GM18526 (cell line): ENCODE results near the gene KMT2A.

Experiments
- POLR2A ChIP-seq: IDR thresholded peaks from 3 replicates; pipeline ENCODE4 v1.6.1; 2011; ENCODE audit not compliant: insufficient read length; ENCODE audit errors: extremely low read depth

The KMT2A gene

GRCh38 chr11:118449316-118449918, 13.1 kb downstream of the KMT2A start:
- TF ChIP-seq POLR2A, result no peak

DNA sequence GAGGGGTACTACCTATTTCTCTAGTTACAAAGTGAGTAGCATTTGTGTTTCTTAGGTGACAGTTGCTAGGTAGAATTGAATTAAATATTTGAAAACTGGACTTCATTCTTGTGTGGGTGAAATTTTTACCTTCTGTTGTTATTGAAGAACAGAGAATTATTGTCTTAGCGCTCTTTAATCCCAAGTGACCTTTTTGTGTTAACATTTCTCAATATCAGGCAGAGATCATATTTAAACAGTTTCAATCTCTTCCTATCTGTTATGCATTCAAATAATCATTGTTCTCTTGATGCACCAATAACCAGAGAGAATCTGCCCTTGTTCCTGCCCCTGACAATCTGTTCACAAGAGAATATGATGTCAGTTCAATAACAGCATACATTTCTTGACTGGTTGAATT, 14.2 kb downstream of the KMT2A start:
- no peak for TF ChIP-seq POLR2A

DNA sequence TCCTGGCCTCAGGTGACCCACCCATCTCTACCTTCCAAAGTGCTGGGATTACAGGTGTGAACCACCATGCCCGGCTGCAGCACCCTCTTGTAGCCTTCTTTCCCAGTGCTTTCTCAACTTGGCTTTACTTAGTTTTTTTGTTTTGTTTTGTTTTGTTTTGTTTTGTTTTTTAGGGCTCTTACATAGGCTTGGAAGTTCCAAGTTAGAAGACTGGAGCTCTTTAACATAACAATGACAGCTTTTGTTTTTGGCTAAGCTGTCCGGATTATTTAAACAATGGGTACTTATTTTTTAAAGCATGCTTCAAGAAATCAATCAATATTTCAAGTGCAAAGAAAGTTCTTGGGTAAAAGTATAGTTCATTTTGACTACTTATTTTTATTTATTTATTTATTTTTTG, 25.9 kb downstream of the KMT2A start:
- TF ChIP-seq POLR2A, result no peak

DNA sequence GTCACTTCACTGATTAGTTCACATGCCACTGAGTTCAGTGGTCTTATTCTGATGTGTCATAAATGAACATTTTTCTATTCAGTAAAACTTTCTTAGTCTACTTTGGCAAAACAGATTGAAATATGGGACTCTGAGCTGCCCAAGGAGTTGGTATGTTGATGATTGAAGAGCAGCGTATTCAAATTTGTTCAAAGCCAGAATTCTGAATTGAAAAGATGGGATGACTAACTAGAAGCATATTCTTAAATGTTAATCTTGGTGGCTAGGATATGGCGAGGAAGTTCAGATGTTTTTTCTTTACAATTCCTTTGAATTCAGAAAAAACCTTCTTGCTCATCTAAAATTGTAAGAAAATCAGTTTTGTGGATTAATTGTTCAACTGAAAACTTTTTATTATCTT, 34.7 kb downstream of the KMT2A start:
- TF ChIP-seq POLR2A, result no peak

DNA sequence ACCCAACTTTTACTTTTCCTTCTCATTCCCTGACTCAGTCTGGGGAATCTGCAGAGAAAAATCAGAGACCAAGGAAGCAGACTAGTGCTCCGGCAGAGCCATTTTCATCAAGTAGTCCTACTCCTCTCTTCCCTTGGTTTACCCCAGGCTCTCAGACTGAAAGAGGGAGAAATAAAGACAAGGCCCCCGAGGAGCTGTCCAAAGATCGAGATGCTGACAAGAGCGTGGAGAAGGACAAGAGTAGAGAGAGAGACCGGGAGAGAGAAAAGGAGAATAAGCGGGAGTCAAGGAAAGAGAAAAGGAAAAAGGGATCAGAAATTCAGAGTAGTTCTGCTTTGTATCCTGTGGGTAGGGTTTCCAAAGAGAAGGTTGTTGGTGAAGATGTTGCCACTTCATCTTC, 37.2 kb downstream of the KMT2A start:
- no peak for TF ChIP-seq POLR2A

DNA sequence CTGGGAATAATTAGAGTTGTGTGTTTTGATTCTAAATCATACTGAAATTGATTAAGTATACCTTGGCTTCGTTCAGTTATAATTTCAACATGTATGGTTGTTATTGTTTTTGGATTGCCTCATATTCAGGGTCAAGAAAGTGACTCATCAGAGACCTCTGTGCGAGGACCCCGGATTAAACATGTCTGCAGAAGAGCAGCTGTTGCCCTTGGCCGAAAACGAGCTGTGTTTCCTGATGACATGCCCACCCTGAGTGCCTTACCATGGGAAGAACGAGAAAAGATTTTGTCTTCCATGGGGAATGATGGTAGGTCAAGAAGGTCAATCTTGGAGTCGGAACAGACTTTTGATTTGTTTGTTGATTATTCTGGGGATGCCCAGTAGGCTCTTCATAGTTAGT, 40.4 kb downstream of the KMT2A start:
- TF ChIP-seq POLR2A, result no peak

- TF ChIP-seq POLR2A, result no peak
These were observed 48.1 kb downstream of the KMT2A start for GRCh38 chr11:118484405-118484804.

- no peak for TF ChIP-seq POLR2A
These were observed 49.0 kb downstream of the KMT2A start for GRCh38 chr11:118485273-118485672.

DNA sequence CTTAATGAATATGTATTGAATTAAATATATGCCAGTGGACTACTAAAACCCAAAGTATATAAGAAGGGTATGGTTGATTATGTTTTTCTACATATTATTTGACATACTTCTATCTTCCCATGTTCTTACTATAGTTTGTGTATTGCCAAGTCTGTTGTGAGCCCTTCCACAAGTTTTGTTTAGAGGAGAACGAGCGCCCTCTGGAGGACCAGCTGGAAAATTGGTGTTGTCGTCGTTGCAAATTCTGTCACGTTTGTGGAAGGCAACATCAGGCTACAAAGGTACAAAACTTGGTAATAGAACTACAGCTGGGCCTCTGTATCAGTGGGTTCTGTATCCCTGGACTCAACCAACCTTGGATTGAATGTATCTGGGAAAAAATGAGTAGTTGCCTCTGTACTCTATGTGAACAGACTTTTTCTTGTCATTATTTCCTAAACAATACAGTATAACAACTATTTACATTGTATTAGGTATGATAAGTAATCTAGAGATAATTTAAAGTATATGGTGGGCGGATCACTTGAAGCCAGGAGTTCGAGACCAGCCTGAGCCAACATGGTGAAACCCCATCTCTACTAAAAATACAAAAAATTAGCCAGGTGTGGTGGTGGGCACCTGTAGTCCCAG, 52.3 kb downstream of the KMT2A start:
- TF ChIP-seq POLR2A, result no peak

GRCh38 chr11:118491041-118491440, 54.7 kb downstream of the KMT2A start:
- no peak for TF ChIP-seq POLR2A

GRCh38 chr11:118497831-118498230, 61.5 kb downstream of the KMT2A start:
- TF ChIP-seq POLR2A, result no peak

DNA sequence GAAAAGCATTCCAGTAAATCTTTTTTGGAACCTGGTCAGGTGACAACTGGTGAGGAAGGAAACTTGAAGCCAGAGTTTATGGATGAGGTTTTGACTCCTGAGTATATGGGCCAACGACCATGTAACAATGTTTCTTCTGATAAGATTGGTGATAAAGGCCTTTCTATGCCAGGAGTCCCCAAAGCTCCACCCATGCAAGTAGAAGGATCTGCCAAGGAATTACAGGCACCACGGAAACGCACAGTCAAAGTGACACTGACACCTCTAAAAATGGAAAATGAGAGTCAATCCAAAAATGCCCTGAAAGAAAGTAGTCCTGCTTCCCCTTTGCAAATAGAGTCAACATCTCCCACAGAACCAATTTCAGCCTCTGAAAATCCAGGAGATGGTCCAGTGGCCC, 66.9 kb downstream of the KMT2A start:
- no peak for TF ChIP-seq POLR2A

- TF ChIP-seq POLR2A, result no peak
These were observed 75.3 kb downstream of the KMT2A start for GRCh38 chr11:118511601-118512000.

- TF ChIP-seq POLR2A, result no peak
These were observed 77.8 kb downstream of the KMT2A start for GRCh38 chr11:118514103-118514502.

DNA sequence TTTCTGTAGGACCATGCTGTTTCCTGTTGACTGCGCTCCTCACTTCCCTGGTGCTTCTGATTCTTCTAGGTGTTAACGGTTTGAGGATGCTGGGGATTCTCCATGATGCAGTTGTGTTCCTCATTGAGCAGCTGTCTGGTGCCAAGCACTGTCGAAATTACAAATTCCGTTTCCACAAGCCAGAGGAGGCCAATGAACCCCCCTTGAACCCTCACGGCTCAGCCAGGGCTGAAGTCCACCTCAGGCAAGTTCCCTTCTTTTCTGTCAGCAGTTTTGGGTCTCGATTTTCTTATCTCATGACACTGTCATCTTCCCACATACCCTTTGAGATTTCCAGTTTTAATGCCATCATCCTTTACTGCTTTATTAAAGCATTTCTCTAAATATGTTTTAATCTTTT, 83.3 kb downstream of the KMT2A start:
- no peak for TF ChIP-seq POLR2A

GRCh38 chr11:118521892-118522311, 85.6 kb downstream of the KMT2A start:
- TF ChIP-seq POLR2A, result no peak

- no peak for TF ChIP-seq POLR2A
These were observed 86.3 kb downstream of the KMT2A start for GRCh38 chr11:118522571-118523072.
